PFSK-1 (cell line): ENCODE data around the gene TMC1.

Source experiments
- FOXP2 ChIP-seq: optimal IDR thresholded peaks from 2 replicates; pipeline ENCODE3; 2011; ENCODE audit warnings: borderline replicate concordance, control low read depth, inconsistent platforms; ENCODE audit not compliant: insufficient read depth; ENCODE audit errors: extremely low read length, extremely low read depth
- REST ChIP-seq, 2 experiments: IDR thresholded peaks; 2 replicates each; pipeline versions ENCODE4 v1.6.1 to v1.8.0; 2011 to 2012; ENCODE audit warnings: low read depth in 2 of 2, low read length in 2 of 2, control low read depth in 1 of 2, inconsistent platforms in 1 of 2, mild to moderate bottlenecking in 1 of 2, moderate library complexity in 1 of 2; ENCODE audit not compliant: insufficient read depth in 1 of 2
- SIN3A ChIP-seq: IDR thresholded peaks from 2 replicates; pipeline ENCODE4 v1.6.1; 2012; ENCODE audit warnings: mild to moderate bottlenecking, low read length, moderate library complexity, borderline replicate concordance; ENCODE audit not compliant: insufficient read depth

- TF ChIP-seq REST (IDR thresholded peaks at IDR 0.05; ENCODE audit: insufficient read depth in 1 of 2, low read depth in 2 of 2, low read length in 2 of 2) (no peak), SIN3A (no peak), FOXP2 (no peak)
These were observed 62.0 kb downstream of the TMC1 start for GRCh38 chr9:72583370-72583769.
